ENCODE results near the gene IPMK. TPM values are rescaled to one million over a fixed set of nuclear protein-coding genes. Genes with fewer than 3 reads are reported as not detected.
"Not testable (repeated sequence)": the region's sequence is repeated elsewhere in the genome, so short reads cannot be mapped to it uniquely, and the experiment has no call there.

Gene IPMK
- total RNA-seq, 1 experiment from 2014 or later, result 4.4 TPM

- in situ Hi-C loops (cut with HindIII; ENCODE audit: low pct_unique_long_range_greater_than_20kb, low sequenced_read_pairs), result no loop called here
- DNase-seq (ENCODE audit: low read depth, low spot score), result no peak
Measured at GRCh38 chr10:58179238-58179637, 88.5 kb downstream of the IPMK start.

GRCh38 chr10:58178811-58179210, 88.9 kb downstream of the IPMK start:
- DNase-seq (ENCODE audit: low read depth, low spot score), result no peak
- in situ Hi-C loops (cut with HindIII; ENCODE audit: low pct_unique_long_range_greater_than_20kb, low sequenced_read_pairs), result no loop called here

GRCh38 chr10:58177362-58177947, 90.2 kb downstream of the IPMK start:
- peak; percentile 51 for DNase-seq (ENCODE audit: low read depth, low spot score)
- in situ Hi-C loops (cut with HindIII; ENCODE audit: low pct_unique_long_range_greater_than_20kb, low sequenced_read_pairs), result no loop called here

- in situ Hi-C loops (cut with HindIII; ENCODE audit: low pct_unique_long_range_greater_than_20kb, low sequenced_read_pairs), result no loop called here
- DNase-seq (ENCODE audit: low read depth, low spot score), result peak; percentile 14
Measured at GRCh38 chr10:58175990-58176900, 91.4 kb downstream of the IPMK start.

- DNase-seq (ENCODE audit: low read depth, low spot score), result no peak
- in situ Hi-C loops (cut with HindIII; ENCODE audit: low pct_unique_long_range_greater_than_20kb, low sequenced_read_pairs), result no loop called here
Measured at GRCh38 chr10:58174831-58175230, 92.9 kb downstream of the IPMK start.

DNA sequence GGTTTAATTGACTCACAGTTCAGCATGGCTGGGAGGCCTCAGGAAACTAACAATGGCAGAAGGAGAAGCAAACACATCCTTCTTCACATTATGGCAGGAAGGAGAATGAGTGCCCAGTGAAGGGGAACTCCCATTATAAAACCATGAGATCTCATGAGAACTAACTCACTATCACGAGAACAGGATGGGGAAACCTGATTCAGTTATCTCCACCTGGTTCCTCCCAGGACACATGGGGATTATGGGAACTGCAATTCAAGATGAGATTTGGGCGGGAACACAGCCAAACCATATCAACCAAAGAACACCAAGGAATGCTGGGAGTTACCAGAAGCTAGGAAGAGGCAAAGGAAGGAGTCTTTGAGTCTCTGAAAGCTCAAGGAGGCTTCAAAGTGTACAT, 94.3 kb downstream of the IPMK start:
- no peak for DNase-seq (ENCODE audit: low read depth, low spot score)
- in situ Hi-C loops (cut with HindIII; ENCODE audit: low pct_unique_long_range_greater_than_20kb, low sequenced_read_pairs), result no loop called here

GRCh38 chr10:58171146-58171545, 96.5 kb downstream of the IPMK start:
- in situ Hi-C loops (cut with HindIII; ENCODE audit: low pct_unique_long_range_greater_than_20kb, low sequenced_read_pairs), result no loop called here
- DNase-seq (ENCODE audit: low read depth, low spot score), result no peak

DNA sequence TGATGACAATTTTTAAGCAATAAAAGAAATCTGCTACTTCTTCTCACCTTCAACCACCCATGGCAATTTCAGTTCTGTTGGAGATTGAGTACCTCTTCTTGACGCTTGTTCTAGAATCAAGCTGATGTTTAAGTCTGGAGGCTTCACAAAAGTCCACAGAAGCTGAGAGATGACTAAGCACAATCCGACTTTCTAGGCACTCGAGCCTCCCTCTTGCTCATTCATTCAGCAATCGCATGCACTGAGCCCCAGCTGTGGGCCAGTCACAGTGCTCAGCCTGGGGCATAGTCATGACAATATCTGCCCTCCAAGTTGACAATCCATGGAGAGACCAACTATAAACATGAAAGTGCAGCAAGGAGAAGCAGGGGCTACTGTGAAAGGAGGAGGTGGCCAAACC, 103.2 kb downstream of the IPMK start:
- in situ Hi-C loops (cut with HindIII; ENCODE audit: low pct_unique_long_range_greater_than_20kb, low sequenced_read_pairs), result no loop called here

GRCh38 chr10:58158806-58159205, 108.9 kb downstream of the IPMK start:
- no peak for DNase-seq (ENCODE audit: low read depth, low spot score)
- in situ Hi-C loops (cut with HindIII; ENCODE audit: low pct_unique_long_range_greater_than_20kb, low sequenced_read_pairs), result no loop called here

More for the DNA sequence above, 103.2 kb downstream of the IPMK start:
- no peak for DNase-seq (ENCODE audit: low read depth, low spot score)

GRCh38 chr10:58157076-58157766, 110.5 kb downstream of the IPMK start:
- DNase-seq (ENCODE audit: low read depth, low spot score), result peak; percentile 53
- in situ Hi-C loops (cut with HindIII; ENCODE audit: low pct_unique_long_range_greater_than_20kb, low sequenced_read_pairs), result no loop called here

- DNase-seq (ENCODE audit: low read depth, low spot score); in situ Hi-C loops (cut with HindIII; ENCODE audit: low pct_unique_long_range_greater_than_20kb, low sequenced_read_pairs): not testable (repeated sequence)
Measured at GRCh38 chr10:58155941-58156340, 111.8 kb downstream of the IPMK start.

DNA sequence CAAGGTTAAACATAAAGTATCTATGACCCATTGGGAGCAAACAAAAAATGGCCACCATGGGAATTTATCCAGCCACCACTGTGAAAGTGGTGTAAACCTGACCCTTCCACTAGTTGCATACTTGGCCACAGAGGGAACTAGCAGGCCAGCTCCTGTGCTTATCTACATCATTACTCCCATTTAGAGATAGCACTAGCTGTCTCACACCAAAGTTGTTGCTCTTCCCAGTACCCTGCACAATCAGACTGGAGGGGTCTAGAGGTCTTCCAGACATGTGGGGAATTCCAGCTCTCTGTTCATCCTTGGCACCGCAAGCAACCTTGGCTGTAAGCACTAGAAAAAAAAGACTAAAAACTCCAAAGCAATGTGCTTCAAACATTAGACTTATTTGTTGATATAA, 113.9 kb downstream of the IPMK start:
- DNase-seq (ENCODE audit: low read depth, low spot score), result no peak
- in situ Hi-C loops (cut with HindIII; ENCODE audit: low pct_unique_long_range_greater_than_20kb, low sequenced_read_pairs), result no loop called here

- in situ Hi-C loops (cut with HindIII; ENCODE audit: low pct_unique_long_range_greater_than_20kb, low sequenced_read_pairs), result no loop called here
- peak; percentile 68 for DNase-seq (ENCODE audit: low read depth, low spot score)
Measured at GRCh38 chr10:58152673-58153263, 114.9 kb downstream of the IPMK start.

- no peak for DNase-seq (ENCODE audit: low read depth, low spot score)
- in situ Hi-C loops (cut with HindIII; ENCODE audit: low pct_unique_long_range_greater_than_20kb, low sequenced_read_pairs), result no loop called here
Measured at GRCh38 chr10:58150290-58150689, 117.4 kb downstream of the IPMK start.

GRCh38 chr10:58143944-58144343, 123.8 kb downstream of the IPMK start:
- in situ Hi-C loops (cut with HindIII; ENCODE audit: low pct_unique_long_range_greater_than_20kb, low sequenced_read_pairs), result no loop called here
- DNase-seq (ENCODE audit: low read depth, low spot score), result no peak

Data from SK-MEL-5 (cell line).